ENCODE measurements around the gene RERE.

DNA sequence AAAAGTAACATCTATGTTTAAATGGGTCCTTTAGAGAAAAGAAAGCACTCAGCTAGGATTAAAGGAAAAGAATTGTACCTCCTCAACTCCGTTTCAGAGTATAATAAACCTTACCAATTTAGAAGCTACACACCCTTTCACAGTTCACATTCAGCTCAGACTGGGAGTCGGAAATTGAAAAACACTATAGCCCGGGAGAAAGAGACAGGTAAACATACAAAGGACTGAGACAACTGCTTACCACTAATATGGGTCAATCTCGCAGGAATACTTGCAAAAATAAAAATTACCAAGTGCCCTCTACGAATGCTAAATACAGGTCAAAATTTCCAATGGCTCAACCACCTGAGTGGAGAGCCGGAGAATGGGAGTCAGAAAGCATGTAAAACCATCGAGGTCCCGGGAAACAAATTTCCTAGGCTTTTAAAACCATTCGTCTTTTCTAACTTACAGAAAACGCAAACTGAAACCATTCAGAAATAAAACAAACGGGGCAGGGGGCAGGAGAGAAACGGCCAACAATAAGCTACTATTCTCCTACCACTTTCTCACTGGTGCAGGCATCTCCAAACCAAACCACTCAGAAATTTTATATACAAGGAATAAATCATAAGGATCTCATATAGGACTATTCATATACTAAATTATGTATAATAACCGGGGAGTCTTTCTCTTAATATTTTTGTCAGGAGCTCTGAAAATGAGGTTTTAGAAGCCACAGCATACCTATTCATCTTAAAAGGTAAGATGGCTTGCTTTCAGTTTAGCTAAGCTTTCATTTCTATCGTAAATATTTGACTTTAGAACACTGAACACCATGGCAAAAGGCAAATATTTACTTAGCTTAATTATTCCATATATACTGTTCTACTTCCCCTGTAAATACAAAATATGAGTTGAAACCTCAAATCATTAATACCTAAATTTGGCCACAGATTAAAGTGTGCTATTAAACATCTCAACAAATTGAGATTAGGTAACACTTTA, 136.5 kb downstream of the RERE start:
- TF ChIP-seq, protein P1, sequence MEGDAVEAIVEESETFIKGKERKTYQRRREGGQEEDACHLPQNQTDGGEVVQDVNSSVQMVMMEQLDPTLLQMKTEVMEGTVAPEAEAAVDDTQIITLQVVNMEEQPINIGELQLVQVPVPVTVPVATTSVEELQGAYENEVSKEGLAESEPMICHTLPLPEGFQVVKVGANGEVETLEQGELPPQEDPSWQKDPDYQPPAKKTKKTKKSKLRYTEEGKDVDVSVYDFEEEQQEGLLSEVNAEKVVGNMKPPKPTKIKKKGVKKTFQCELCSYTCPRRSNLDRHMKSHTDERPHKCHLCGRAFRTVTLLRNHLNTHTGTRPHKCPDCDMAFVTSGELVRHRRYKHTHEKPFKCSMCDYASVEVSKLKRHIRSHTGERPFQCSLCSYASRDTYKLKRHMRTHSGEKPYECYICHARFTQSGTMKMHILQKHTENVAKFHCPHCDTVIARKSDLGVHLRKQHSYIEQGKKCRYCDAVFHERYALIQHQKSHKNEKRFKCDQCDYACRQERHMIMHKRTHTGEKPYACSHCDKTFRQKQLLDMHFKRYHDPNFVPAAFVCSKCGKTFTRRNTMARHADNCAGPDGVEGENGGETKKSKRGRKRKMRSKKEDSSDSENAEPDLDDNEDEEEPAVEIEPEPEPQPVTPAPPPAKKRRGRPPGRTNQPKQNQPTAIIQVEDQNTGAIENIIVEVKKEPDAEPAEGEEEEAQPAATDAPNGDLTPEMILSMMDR (IDR thresholded peaks at IDR 0.05; ENCODE audit: low read depth, low read length, poor library complexity, severe bottlenecking): no peak
- TF ChIP-seq EZH2phosphoT487 (IDR thresholded peaks at IDR 0.05; ENCODE audit: borderline replicate concordance, low read length): no peak
